ENCODE data around the gene NPLOC4.

The NPLOC4 gene

GRCh38 chr17:81552244-81553017 lies 84.5 kb downstream of the NPLOC4 start, which contains the start of gene FAAP100 (continued):
- TF ChIP-seq ZNF133 (tag by site-specific recombination; IDR thresholded peaks at IDR 0.05) (no peak), ZNF623 (tag by site-specific recombination; IDR thresholded peaks at IDR 0.05) (no peak), PRDM2 (tag by site-specific recombination; IDR thresholded peaks at IDR 0.05; ENCODE audit: borderline replicate concordance) (no peak), ZNF670 (tag by site-specific recombination; IDR thresholded peaks at IDR 0.05; ENCODE audit: low read depth) (no peak), ZBTB17 (tag by site-specific recombination; IDR thresholded peaks at IDR 0.05) (peak; percentile 93)

GRCh38 chr17:81551458-81552243 lies 85.3 kb downstream of the NPLOC4 start:
- Histone ChIP-seq H3K4me3 (ENCODE audit: low read depth, low read length) (peak overlapping the region; percentile 86), H3K4me1 (ENCODE audit: control insufficient read depth, insufficient read depth, low read length) (peaks cover 12% of the 10 kb centered on the region), H3K9me3 (ENCODE audit: control insufficient read depth, insufficient read depth, low read depth, low read length) (no peaks in the 10 kb centered on the region), H3K36me3 (ENCODE audit: control insufficient read depth in 2 of 2, insufficient read depth in 1 of 2, low read length in 2 of 2) (peaks cover 6 to 47% of the 10 kb centered on the region in 2 experiments; a peak in 2 of 3 replicates), H3K27ac (ENCODE audit: extremely low read depth, low read depth, low read length) (peak overlapping the region; percentile 74)
- ChIA-PET CTCF (interaction anchor here (0.7 to 3.9 kb wide), 7 partner anchors 32 to 299 kb away, joined by 3 to 23 read pairs (median 3); no protein-coding TSS in a partner anchor), POLR2A (interaction anchor here (0.8 to 3.4 kb wide), 17 partner anchors 9 to 563 kb away, joined by 3 to 48 read pairs (median 4); partner anchors contain the start of genes ACTG1, ARL16, CCDC137 and HGS)
- TF ChIP-seq BCL11B (tag by site-specific recombination; IDR thresholded peaks at IDR 0.05; ENCODE audit: low read depth) (no peak), ZNF311 (tag by site-specific recombination; IDR thresholded peaks at IDR 0.05; ENCODE audit: borderline replicate concordance) (no peak), TSHZ1 (tag by site-specific recombination; IDR thresholded peaks at IDR 0.05; ENCODE audit: borderline replicate concordance) (no peak), SCRT2 (tag by site-specific recombination; IDR thresholded peaks at IDR 0.05) (0 out of 2 replicates have a peak, but pooled peaks have one; percentile 23), KLF1 (tag by site-specific recombination; IDR thresholded peaks at IDR 0.05) (0 out of 2 replicates have a peak, but pooled peaks have one; percentile 20), ZNF19 (tag by site-specific recombination; IDR thresholded peaks at IDR 0.05; ENCODE audit: low read depth) (no peak), ZNF148 (tag by site-specific recombination; IDR thresholded peaks at IDR 0.05; ENCODE audit: borderline replicate concordance) (no peak), ZBTB44 (tag by site-specific recombination; IDR thresholded peaks at IDR 0.05) (no peak), ZBTB20 (tag by site-specific recombination; IDR thresholded peaks at IDR 0.05) (no peak), EGR2 (tag by site-specific recombination; IDR thresholded peaks at IDR 0.05; ENCODE audit: low read depth) (no peak; the same call in 1 of the 2 replicates), ZNF350 (tag by site-specific recombination; IDR thresholded peaks at IDR 0.05) (no peak), ZNF529 (tag by site-specific recombination; IDR thresholded peaks at IDR 0.05; ENCODE audit: insufficient replicate concordance) (no peak), ZNF555 (tag by site-specific recombination; conservative IDR thresholded peaks at IDR 0.05) (no peak), ZNF146 (tag by site-specific recombination; IDR thresholded peaks at IDR 0.05) (no peak)

Data from HEK293 (cell line).